Rectal smooth muscle tissue (tissue), 1 donor: Measurements from ENCODE around the gene SMOC1.

ENCODE experiments used
- H3K27ac ChIP-seq: one replicate; pipeline ENCODE4 v1.7.0; 2013; ENCODE audit warnings: low read depth, low read length, inconsistent platforms
- H3K27me3 ChIP-seq: one replicate; pipeline ENCODE4 v1.7.0; 2013; ENCODE audit warnings: low read length; ENCODE audit not compliant: control insufficient read depth, insufficient read depth
- H3K36me3 ChIP-seq: one replicate; pipeline ENCODE4 v1.7.0; 2013; ENCODE audit warnings: low read length; ENCODE audit not compliant: control insufficient read depth, insufficient read depth
- H3K4me1 ChIP-seq: one replicate; pipeline ENCODE4 v1.7.0; 2013; ENCODE audit warnings: low read length; ENCODE audit not compliant: control insufficient read depth, insufficient read depth
- H3K4me3 ChIP-seq: one replicate; pipeline ENCODE4 v1.7.0; 2013; ENCODE audit warnings: low read length
- H3K9ac ChIP-seq: one replicate; pipeline ENCODE4 v1.7.0; 2013; ENCODE audit warnings: low read length

The SMOC1 gene

GRCh38 chr14:69959136-69959535, 79.9 kb downstream of the SMOC1 start:
- no peak overlapping the region for H3K9ac ChIP-seq
- H3K27me3 ChIP-seq: no peaks in the 10 kb centered on the region
- no peak overlapping the region for H3K4me3 ChIP-seq
- no peak overlapping the region for H3K27ac ChIP-seq
- H3K4me1 ChIP-seq: no peaks in the 10 kb centered on the region
- no peaks in the 10 kb centered on the region for H3K36me3 ChIP-seq

GRCh38 chr14:69960296-69960695, 81.1 kb downstream of the SMOC1 start:
- Histone ChIP-seq H3K36me3 (no peaks in the 10 kb centered on the region), H3K4me3 (no peak overlapping the region), H3K4me1 (no peaks in the 10 kb centered on the region), H3K27me3 (no peaks in the 10 kb centered on the region), H3K27ac (no peak overlapping the region), H3K9ac (no peak overlapping the region)

GRCh38 chr14:69963966-69964365, 84.8 kb downstream of the SMOC1 start:
- H3K9ac ChIP-seq: no peak overlapping the region
- no peaks in the 10 kb centered on the region for H3K36me3 ChIP-seq
- no peaks in the 10 kb centered on the region for H3K27me3 ChIP-seq
- H3K4me3 ChIP-seq: no peak overlapping the region
- no peak overlapping the region for H3K27ac ChIP-seq
- no peaks in the 10 kb centered on the region for H3K4me1 ChIP-seq

GRCh38 chr14:69964841-69965240, 85.6 kb downstream of the SMOC1 start:
- H3K27ac ChIP-seq: no peak overlapping the region
- H3K9ac ChIP-seq: no peak overlapping the region
- H3K4me3 ChIP-seq: no peak overlapping the region
- no peaks in the 10 kb centered on the region for H3K27me3 ChIP-seq
- H3K4me1 ChIP-seq: no peaks in the 10 kb centered on the region
- H3K36me3 ChIP-seq: no peaks in the 10 kb centered on the region

- H3K27me3 ChIP-seq: no peaks in the 10 kb centered on the region
- no peak overlapping the region for H3K9ac ChIP-seq
- H3K27ac ChIP-seq: no peak overlapping the region
- H3K4me3 ChIP-seq: no peak overlapping the region
- no peaks in the 10 kb centered on the region for H3K36me3 ChIP-seq
- no peaks in the 10 kb centered on the region for H3K4me1 ChIP-seq
These were observed 88.9 kb downstream of the SMOC1 start for GRCh38 chr14:69968132-69968531.

GRCh38 chr14:69968681-69969080, 89.5 kb downstream of the SMOC1 start:
- Histone ChIP-seq H3K27ac (no peak overlapping the region), H3K4me3 (no peak overlapping the region), H3K27me3 (no peaks in the 10 kb centered on the region), H3K4me1 (no peaks in the 10 kb centered on the region), H3K9ac (no peak overlapping the region), H3K36me3 (no peaks in the 10 kb centered on the region)

GRCh38 chr14:69972755-69973154, 93.5 kb downstream of the SMOC1 start:
- no peaks in the 10 kb centered on the region for H3K27me3 ChIP-seq
- no peak overlapping the region for H3K4me3 ChIP-seq
- H3K27ac ChIP-seq: no peak overlapping the region
- no peaks in the 10 kb centered on the region for H3K36me3 ChIP-seq
- no peaks in the 10 kb centered on the region for H3K4me1 ChIP-seq
- H3K9ac ChIP-seq: no peak overlapping the region

- H3K4me1 ChIP-seq: no peaks in the 10 kb centered on the region
- no peak overlapping the region for H3K27ac ChIP-seq
- no peaks in the 10 kb centered on the region for H3K36me3 ChIP-seq
- no peak overlapping the region for H3K9ac ChIP-seq
- no peak overlapping the region for H3K4me3 ChIP-seq
- no peaks in the 10 kb centered on the region for H3K27me3 ChIP-seq
These were observed 94.6 kb downstream of the SMOC1 start for GRCh38 chr14:69973846-69974245.

- Histone ChIP-seq H3K4me1 (no peaks in the 10 kb centered on the region), H3K27me3 (no peaks in the 10 kb centered on the region), H3K9ac (no peak overlapping the region), H3K4me3 (no peak overlapping the region), H3K27ac (no peak overlapping the region), H3K36me3 (no peaks in the 10 kb centered on the region)
These were observed 100.7 kb downstream of the SMOC1 start for GRCh38 chr14:69979882-69980281.

- Histone ChIP-seq H3K4me3 (no peak overlapping the region), H3K36me3 (no peaks in the 10 kb centered on the region), H3K4me1 (no peaks in the 10 kb centered on the region), H3K9ac (no peak overlapping the region), H3K27me3 (no peaks in the 10 kb centered on the region), H3K27ac (no peak overlapping the region)
These were observed 101.5 kb downstream of the SMOC1 start for GRCh38 chr14:69980457-69981425.

- Histone ChIP-seq H3K4me3 (no peak overlapping the region), H3K27ac (no peak overlapping the region), H3K36me3 (no peaks in the 10 kb centered on the region), H3K9ac (no peak overlapping the region), H3K27me3 (no peaks in the 10 kb centered on the region), H3K4me1 (no peaks in the 10 kb centered on the region)
These were observed 103.1 kb downstream of the SMOC1 start for GRCh38 chr14:69982220-69982839.

GRCh38 chr14:69982886-69983285, 103.7 kb downstream of the SMOC1 start:
- H3K4me1 ChIP-seq: no peaks in the 10 kb centered on the region
- H3K4me3 ChIP-seq: no peak overlapping the region
- H3K27ac ChIP-seq: no peak overlapping the region

GRCh38 chr14:69983317-69983716, 104.1 kb downstream of the SMOC1 start:
- Histone ChIP-seq H3K4me3 (no peak overlapping the region), H3K36me3 (no peaks in the 10 kb centered on the region), H3K27ac (no peak overlapping the region), H3K4me1 (no peaks in the 10 kb centered on the region), H3K27me3 (no peaks in the 10 kb centered on the region), H3K9ac (no peak overlapping the region)

More at GRCh38 chr14:69982886-69983285, 103.7 kb downstream of the SMOC1 start:
- Histone ChIP-seq H3K27me3 (no peaks in the 10 kb centered on the region), H3K9ac (no peak overlapping the region), H3K36me3 (no peaks in the 10 kb centered on the region)
